Brain microvascular endothelial cell (primary cell): Measurements from ENCODE around the gene SYTL1.

Experiments
- DNase-seq: peaks from one replicate; pipeline ENCODE4 v3.0.0-alpha.2; 2020
- H3K27ac ChIP-seq: fragments of 250-450 bp; sonication (Bioruptor Pico); 2 replicates; pipeline ENCODE4 v1.5.1; 2020; ENCODE audit warnings: mild to moderate bottlenecking, moderate library complexity
- H3K27me3 ChIP-seq: fragments of 250-450 bp; sonication (Bioruptor Pico); replicated peaks from 2 replicates; pipeline ENCODE4 v1.5.1; 2020; ENCODE audit warnings: mild to moderate bottlenecking
- H3K36me3 ChIP-seq: fragments of 250-450 bp; sonication (Bioruptor Pico); replicated peaks from 2 replicates; pipeline ENCODE4 v1.5.1; 2020; ENCODE audit warnings: mild to moderate bottlenecking
- H3K4me3 ChIP-seq: 2 replicates; pipeline ENCODE4 v1.5.1; 2011; ENCODE audit warnings: low read depth, mild to moderate bottlenecking, control low read depth, low read length, moderate library complexity
- CTCF ChIP-seq: IDR thresholded peaks from 2 replicates; pipeline ENCODE4 v1.5.1; 2011; ENCODE audit warnings: low read depth, mild to moderate bottlenecking, moderate library complexity, low read length, control low read depth, inconsistent platforms; ENCODE audit errors: missing control alignments
- in situ Hi-C: cut with HindIII; loops from 2 replicates; pipeline ENCODE4 v1.10.0; 2017; ENCODE audit warnings: low sequenced_read_pairs, low pct_ligation_motif_present

Gene SYTL1

GRCh38 chr1:27388337-27389005, 46.6 kb downstream of the SYTL1 start:
- DNase-seq, result no peak
- no peaks in the 10 kb centered on the region for H3K36me3 ChIP-seq
- TF ChIP-seq CTCF, result peak; percentile 93
- in situ Hi-C loops, result no loop called here
- H3K4me3 ChIP-seq, result no peak overlapping the region
- H3K27me3 ChIP-seq, result no peaks in the 10 kb centered on the region
- H3K27ac ChIP-seq, result no peak overlapping the region

- Histone ChIP-seq H3K27me3 (no peaks in the 10 kb centered on the region), H3K4me3 (peak overlapping the region; percentile 47), H3K36me3 (no peaks in the 10 kb centered on the region), H3K27ac (no peak overlapping the region)
- no peak for TF ChIP-seq CTCF
- in situ Hi-C loops, result no loop called here
- no peak for DNase-seq
Measured at GRCh38 chr1:27391511-27392095, 49.8 kb downstream of the SYTL1 start.

GRCh38 chr1:27392096-27392777, 50.4 kb downstream of the SYTL1 start, which contains the start of gene GPR3:
Gene GPR3, plus strand, starts transcription at chr1:27392622. Its CDS starts 1,177 bp downstream, at chr1:27393799.
- Histone ChIP-seq H3K36me3 (no peaks in the 10 kb centered on the region), H3K4me3 (peak within 1 kb of the TSS; percentile 67), H3K27ac (peak within 1 kb of the TSS; percentile 40), H3K27me3 (no peaks in the 10 kb centered on the region)
- DNase-seq, result peak; percentile 88
- TF ChIP-seq CTCF, result peak; percentile 71
- in situ Hi-C loops, result no loop called here

- in situ Hi-C loops, result no loop called here
- DNase-seq, result no peak
- Histone ChIP-seq H3K27ac (peak overlapping the region; percentile 40), H3K27me3 (no peaks in the 10 kb centered on the region), H3K4me3 (peak overlapping the region; percentile 67), H3K36me3 (no peaks in the 10 kb centered on the region)
- TF ChIP-seq CTCF, result peak; percentile 61
Measured at GRCh38 chr1:27392778-27393635, 51.2 kb downstream of the SYTL1 start.

- no peak overlapping the region for H3K4me3 ChIP-seq
- no peaks in the 10 kb centered on the region for H3K27me3 ChIP-seq
- no peak for DNase-seq
- TF ChIP-seq CTCF, result no peak
- H3K27ac ChIP-seq, result no peak overlapping the region
- in situ Hi-C loops, result no loop called here
- H3K36me3 ChIP-seq, result no peaks in the 10 kb centered on the region
Measured at GRCh38 chr1:27393641-27394281, 51.9 kb downstream of the SYTL1 start.
